SK-N-SH treated with all-trans-retinoic acid at 6 μM for 48 hours (cell line): ENCODE measurements around the gene CCER1.

ENCODE experiments used
- ARNTL ChIP-seq: fragments of 450-650 bp; formaldehyde crosslinking; IDR thresholded peaks from 2 replicates; pipeline ENCODE4 v1.5.0; 2020; ENCODE audit warnings: low read depth, mild to moderate bottlenecking, moderate library complexity, borderline replicate concordance
- CREB5 ChIP-seq: fragments of 250-450 bp; sonication (Bioruptor Pico); IDR thresholded peaks from 2 replicates; pipeline ENCODE4 v1.5.1; 2020; ENCODE audit warnings: low read depth, mild to moderate bottlenecking, moderate library complexity
- CSDC2 ChIP-seq: fragments of 250-450 bp; sonication (Bioruptor Pico); IDR thresholded peaks from 2 replicates; pipeline ENCODE4 v1.5.0; 2020; ENCODE audit warnings: mild to moderate bottlenecking, moderate library complexity
- OSR1 ChIP-seq: fragments of 250-450 bp; sonication (Bioruptor Pico); IDR thresholded peaks from 2 replicates; pipeline ENCODE4 v1.8.0; 2022; ENCODE audit warnings: moderate library complexity, mild to moderate bottlenecking, inconsistent platforms
- POU6F1 ChIP-seq: fragments of 250-450 bp; sonication (Bioruptor Pico); IDR thresholded peaks from 2 replicates; pipeline ENCODE4 v1.8.0; 2021; ENCODE audit warnings: low read depth, mild to moderate bottlenecking, moderate library complexity, borderline replicate concordance
- RARB ChIP-seq: fragments of 250-450 bp; sonication (Bioruptor Pico); IDR thresholded peaks from 2 replicates; pipeline ENCODE4 v1.8.0; 2021; ENCODE audit warnings: mild to moderate bottlenecking, moderate library complexity
- TOX ChIP-seq: fragments of 250-450 bp; sonication (Bioruptor Pico); IDR thresholded peaks from 2 replicates; pipeline ENCODE4 v1.8.0; 2021; ENCODE audit warnings: mild to moderate bottlenecking, moderate library complexity, borderline replicate concordance
- ZFP3 ChIP-seq: fragments of 250-450 bp; sonication (Bioruptor Pico); IDR thresholded peaks from 2 replicates; pipeline ENCODE4 v1.5.0; 2020; ENCODE audit warnings: mild to moderate bottlenecking, moderate library complexity
- ZFP30 ChIP-seq: fragments of 450-650 bp; formaldehyde crosslinking; IDR thresholded peaks from 2 replicates; pipeline ENCODE4 v1.5.0; 2022; ENCODE audit warnings: mild to moderate bottlenecking, moderate library complexity
- ZNF70 ChIP-seq: fragments of 450-650 bp; formaldehyde crosslinking; IDR thresholded peaks from 2 replicates; pipeline ENCODE4 v1.5.0; 2020; ENCODE audit warnings: mild to moderate bottlenecking, moderate library complexity
- ZNF8 ChIP-seq: fragments of 450-650 bp; formaldehyde crosslinking; IDR thresholded peaks from 2 replicates; pipeline ENCODE4 v1.5.0; 2020; ENCODE audit warnings: mild to moderate bottlenecking, moderate library complexity
- TF ChIP-seq, protein P1 (sequence below): fragments of 250-450 bp; sonication (Bioruptor Pico); IDR thresholded peaks from 2 replicates; pipeline ENCODE4 v1.8.0; 2020; ENCODE audit warnings: mild to moderate bottlenecking, moderate library complexity, borderline replicate concordance
- TF ChIP-seq, protein P2 (sequence below): fragments of 250-450 bp; sonication (Bioruptor Pico); IDR thresholded peaks from 2 replicates; pipeline ENCODE4 v1.5.1; 2021; ENCODE audit warnings: mild to moderate bottlenecking, moderate library complexity

DNA sequence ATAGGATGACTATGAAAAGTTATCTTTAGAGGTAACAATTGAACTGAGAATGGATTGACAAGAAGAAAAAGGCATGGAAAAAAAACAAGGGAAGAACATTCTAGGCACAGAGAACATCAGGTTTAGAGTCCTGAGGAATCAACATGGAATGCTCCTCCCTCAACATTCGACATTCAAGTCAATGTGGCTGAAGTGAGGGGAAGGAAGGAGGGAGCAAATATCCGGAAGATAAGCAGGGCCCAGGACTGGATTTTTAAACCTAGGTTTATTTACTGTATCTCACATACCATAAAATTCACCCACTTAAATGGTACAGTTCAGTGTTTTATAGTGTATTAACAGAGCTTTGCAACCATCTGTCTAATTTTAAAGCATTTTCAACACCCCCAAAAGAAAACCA is 9.6 kb upstream of the CCER1 start:
- TF ChIP-seq CREB5 (CRISPR knock-in tag) = no peak
- TF ChIP-seq, protein P1, sequence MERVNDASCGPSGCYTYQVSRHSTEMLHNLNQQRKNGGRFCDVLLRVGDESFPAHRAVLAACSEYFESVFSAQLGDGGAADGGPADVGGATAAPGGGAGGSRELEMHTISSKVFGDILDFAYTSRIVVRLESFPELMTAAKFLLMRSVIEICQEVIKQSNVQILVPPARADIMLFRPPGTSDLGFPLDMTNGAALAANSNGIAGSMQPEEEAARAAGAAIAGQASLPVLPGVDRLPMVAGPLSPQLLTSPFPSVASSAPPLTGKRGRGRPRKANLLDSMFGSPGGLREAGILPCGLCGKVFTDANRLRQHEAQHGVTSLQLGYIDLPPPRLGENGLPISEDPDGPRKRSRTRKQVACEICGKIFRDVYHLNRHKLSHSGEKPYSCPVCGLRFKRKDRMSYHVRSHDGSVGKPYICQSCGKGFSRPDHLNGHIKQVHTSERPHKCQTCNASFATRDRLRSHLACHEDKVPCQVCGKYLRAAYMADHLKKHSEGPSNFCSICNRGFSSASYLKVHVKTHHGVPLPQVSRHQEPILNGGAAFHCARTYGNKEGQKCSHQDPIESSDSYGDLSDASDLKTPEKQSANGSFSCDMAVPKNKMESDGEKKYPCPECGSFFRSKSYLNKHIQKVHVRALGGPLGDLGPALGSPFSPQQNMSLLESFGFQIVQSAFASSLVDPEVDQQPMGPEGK (CRISPR knock-in tag) = no peak
- no peak for TF ChIP-seq OSR1 (CRISPR knock-in tag)
- TF ChIP-seq ZNF70 = no peak
- TF ChIP-seq ZFP30 (CRISPR knock-in tag) = no peak
- TF ChIP-seq ARNTL (CRISPR knock-in tag) = no peak
- TF ChIP-seq POU6F1 (CRISPR knock-in tag) = no peak
- TF ChIP-seq RARB (CRISPR knock-in tag) = no peak
- TF ChIP-seq, protein P2, sequence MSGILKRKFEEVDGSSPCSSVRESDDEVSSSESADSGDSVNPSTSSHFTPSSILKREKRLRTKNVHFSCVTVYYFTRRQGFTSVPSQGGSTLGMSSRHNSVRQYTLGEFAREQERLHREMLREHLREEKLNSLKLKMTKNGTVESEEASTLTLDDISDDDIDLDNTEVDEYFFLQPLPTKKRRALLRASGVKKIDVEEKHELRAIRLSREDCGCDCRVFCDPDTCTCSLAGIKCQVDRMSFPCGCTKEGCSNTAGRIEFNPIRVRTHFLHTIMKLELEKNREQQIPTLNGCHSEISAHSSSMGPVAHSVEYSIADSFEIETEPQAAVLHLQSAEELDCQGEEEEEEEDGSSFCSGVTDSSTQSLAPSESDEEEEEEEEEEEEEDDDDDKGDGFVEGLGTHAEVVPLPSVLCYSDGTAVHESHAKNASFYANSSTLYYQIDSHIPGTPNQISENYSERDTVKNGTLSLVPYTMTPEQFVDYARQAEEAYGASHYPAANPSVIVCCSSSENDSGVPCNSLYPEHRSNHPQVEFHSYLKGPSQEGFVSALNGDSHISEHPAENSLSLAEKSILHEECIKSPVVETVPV (CRISPR knock-in tag) = no peak
- TF ChIP-seq TOX (CRISPR knock-in tag) = no peak
- no peak for TF ChIP-seq ZNF8 (CRISPR knock-in tag)
- TF ChIP-seq ZFP3 (CRISPR knock-in tag) = no peak
- TF ChIP-seq CSDC2 = no peak
